Activated T-cell treated with anti-CD3 and anti-CD28 coated beads, Interleukin-2, amount 50 U/mL, for 72 hours (primary cell): ENCODE measurements around the gene SLC22A31. TPM values are rescaled to one million over a fixed set of nuclear protein-coding genes. Genes with fewer than 3 reads are reported as not detected.

Experiments
- ATAC-seq, 2 donors: fragments of 150-1000 bp; cut with Tn5 transposase; replicated peaks in 1 of 2; 2 replicates each; pipeline ENCODE4 v1.10.0; 2021; ENCODE audit warnings: moderate library complexity in 2 of 2, mild to moderate bottlenecking in 1 of 2
- DNase-seq, 2 donors: peaks; one replicate each; pipeline ENCODE4 v3.0.0; 2021 to 2022; ENCODE audit warnings: mixed read lengths in 1 of 2
- H3K27ac Mint-ChIP-seq: one replicate; pipeline ENCODE4 v1.8.0; 2022; ENCODE audit warnings: mild to moderate bottlenecking, moderate library complexity, mixed read lengths
- H3K27me3 Mint-ChIP-seq: one replicate; pipeline ENCODE4 v1.8.0; 2022; ENCODE audit warnings: low read depth, mixed read lengths
- H3K36me3 Mint-ChIP-seq, 2 donors: one replicate each; pipeline ENCODE4 v1.8.0; 2022; ENCODE audit warnings: mixed read lengths in 2 of 2, mild to moderate bottlenecking in 1 of 2; ENCODE audit not compliant: insufficient read depth in 2 of 2
- H3K4me1 Mint-ChIP-seq: one replicate; pipeline ENCODE4 v1.8.0; 2022; ENCODE audit warnings: low read depth, mixed read lengths
- H3K4me3 Mint-ChIP-seq, 2 donors: one replicate each; pipeline ENCODE4 v1.8.0; 2022; ENCODE audit warnings: mild to moderate bottlenecking in 2 of 2, mixed read lengths in 2 of 2, moderate library complexity in 2 of 2
- H3K9me3 Mint-ChIP-seq, 2 donors: one replicate each; pipeline ENCODE4 v1.8.0; 2022; ENCODE audit warnings: mixed read lengths in 2 of 2
- total RNA-seq, 2 donors: library from RNA; stranded (reverse); gene quantifications; one replicate each; pipeline ENCODE4 v1.2.3, GENCODE V29; 2022

The SLC22A31 gene
- total RNA-seq, 2 donors from 2014 or later = 1.3 to 1.6 TPM

- H3K27me3 Mint-ChIP-seq = no peaks in the 10 kb centered on the region
- H3K36me3 Mint-ChIP-seq = no peaks in the 10 kb centered on the region
- no peak overlapping the region for H3K27ac Mint-ChIP-seq
- ATAC-seq (no peak), DNase-seq (no peak)
- no peaks in the 10 kb centered on the region for H3K4me1 Mint-ChIP-seq
- no peaks in the 10 kb centered on the region for H3K9me3 Mint-ChIP-seq
- no peak overlapping the region for H3K4me3 Mint-ChIP-seq
These were observed 24.1 kb downstream of the SLC22A31 start for GRCh38 chr16:89176147-89176690.

GRCh38 chr16:89175280-89176146 is 24.8 kb downstream of the SLC22A31 start:
- peaks cover 5% of the 10 kb centered on the region for H3K27me3 Mint-ChIP-seq
- ATAC-seq (no peak), DNase-seq (no peak)
- H3K36me3 Mint-ChIP-seq = no peaks in the 10 kb centered on the region
- no peak overlapping the region for H3K4me3 Mint-ChIP-seq
- H3K9me3 Mint-ChIP-seq = no peaks in the 10 kb centered on the region
- H3K4me1 Mint-ChIP-seq = peaks cover 6% of the 10 kb centered on the region
- no peak overlapping the region for H3K27ac Mint-ChIP-seq

- Mint-ChIP-seq H3K9me3 (no peaks in the 10 kb centered on the region), H3K4me3 (no peak overlapping the region), H3K27ac (no peak overlapping the region), H3K27me3 (peaks cover 7% of the 10 kb centered on the region), H3K36me3 (no peaks in the 10 kb centered on the region), H3K4me1 (peaks cover 8% of the 10 kb centered on the region)
- ATAC-seq = no peak
- no peak for DNase-seq
These were observed 25.5 kb downstream of the SLC22A31 start for GRCh38 chr16:89174877-89175276.

GRCh38 chr16:89174055-89174827 is 26.1 kb downstream of the SLC22A31 start:
- Mint-ChIP-seq H3K36me3 (no peaks in the 10 kb centered on the region), H3K27ac (no peak overlapping the region), H3K4me3 (no peak overlapping the region), H3K27me3 (peaks cover 7% of the 10 kb centered on the region), H3K9me3 (no peaks in the 10 kb centered on the region), H3K4me1 (peaks cover 8% of the 10 kb centered on the region)
- DNase-seq = no peak
- no peak for ATAC-seq

- H3K36me3 Mint-ChIP-seq = no peaks in the 10 kb centered on the region
- H3K4me1 Mint-ChIP-seq = peaks cover 8% of the 10 kb centered on the region
- peaks cover 7% of the 10 kb centered on the region for H3K27me3 Mint-ChIP-seq
- no peak for ATAC-seq
- no peak overlapping the region for H3K4me3 Mint-ChIP-seq
- DNase-seq = no peak
- H3K9me3 Mint-ChIP-seq = no peaks in the 10 kb centered on the region
- H3K27ac Mint-ChIP-seq = no peak overlapping the region
These were observed 27.0 kb downstream of the SLC22A31 start for GRCh38 chr16:89173174-89173921.

DNA sequence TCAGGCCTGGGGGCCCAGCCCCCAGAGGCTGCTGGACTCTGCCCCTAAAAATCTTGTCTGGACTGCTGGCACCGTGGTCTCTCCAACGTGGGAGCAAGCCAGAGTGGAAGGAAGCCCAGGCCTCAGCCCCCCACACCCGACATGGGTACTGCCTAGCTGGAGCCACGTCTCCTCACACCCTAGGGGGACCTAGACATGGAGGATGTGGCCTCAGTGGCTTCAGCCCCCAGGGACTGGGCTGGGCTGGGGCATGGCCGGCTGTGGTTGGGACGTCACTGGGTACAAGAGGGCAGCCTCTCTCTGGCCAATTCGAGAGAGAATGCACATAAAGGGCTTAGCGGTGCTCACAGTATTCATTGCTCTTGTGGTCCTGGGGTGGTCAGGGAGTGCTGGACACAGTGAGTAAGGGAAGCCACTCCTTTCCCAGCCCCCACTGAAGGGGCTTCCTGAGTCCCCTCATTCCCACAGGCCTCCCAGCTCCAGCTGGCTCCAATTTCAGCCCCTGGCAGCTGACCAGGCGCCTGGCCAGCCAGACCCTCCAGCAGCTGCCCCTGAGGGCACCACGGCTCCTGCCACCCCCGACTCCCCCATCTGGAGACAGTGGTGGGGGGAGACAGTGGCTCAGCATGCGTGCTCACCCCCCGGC is 27.7 kb downstream of the SLC22A31 start:
- no peak for ATAC-seq
- no peak for DNase-seq
- Mint-ChIP-seq H3K27me3 (peaks cover 7% of the 10 kb centered on the region), H3K36me3 (no peaks in the 10 kb centered on the region), H3K4me1 (peaks cover 8% of the 10 kb centered on the region), H3K27ac (no peak overlapping the region), H3K4me3 (no peak overlapping the region), H3K9me3 (no peaks in the 10 kb centered on the region)

GRCh38 chr16:89172171-89172527 is 28.2 kb downstream of the SLC22A31 start:
- Mint-ChIP-seq H3K36me3 (no peaks in the 10 kb centered on the region), H3K4me3 (no peak overlapping the region), H3K27ac (no peak overlapping the region), H3K4me1 (peaks cover 8% of the 10 kb centered on the region), H3K27me3 (peaks cover 7% of the 10 kb centered on the region), H3K9me3 (no peaks in the 10 kb centered on the region)
- no peak for DNase-seq
- ATAC-seq = no peak

- peaks cover 8% of the 10 kb centered on the region for H3K4me1 Mint-ChIP-seq
- peaks cover 7% of the 10 kb centered on the region for H3K27me3 Mint-ChIP-seq
- DNase-seq (peak; percentile 97), ATAC-seq (peak; percentile 93 to 94)
- H3K27ac Mint-ChIP-seq = no peak within 1 kb of the TSS
- no peaks in the 10 kb centered on the region for H3K9me3 Mint-ChIP-seq
- H3K4me3 Mint-ChIP-seq = peak within 1 kb of the TSS; percentile 72 to 74
- no peaks in the 10 kb centered on the region for H3K36me3 Mint-ChIP-seq
These were observed 28.8 kb downstream of the SLC22A31 start, which contains the start of gene CDH15 for GRCh38 chr16:89171216-89172170. Gene CDH15 (plus strand): TSS chr16:89171748. CDS start chr16:89171832, 84 bp downstream.

GRCh38 chr16:89170346-89171215 is 29.8 kb downstream of the SLC22A31 start:
- peak overlapping the region; percentile 72 to 74 for H3K4me3 Mint-ChIP-seq
- no peaks in the 10 kb centered on the region for H3K9me3 Mint-ChIP-seq
- DNase-seq (peak; percentile 33 to 39), ATAC-seq (no peak)
- H3K27me3 Mint-ChIP-seq = peaks cover 7% of the 10 kb centered on the region
- no peaks in the 10 kb centered on the region for H3K36me3 Mint-ChIP-seq
- H3K27ac Mint-ChIP-seq = no peak overlapping the region
- H3K4me1 Mint-ChIP-seq = peaks cover 8% of the 10 kb centered on the region

DNA sequence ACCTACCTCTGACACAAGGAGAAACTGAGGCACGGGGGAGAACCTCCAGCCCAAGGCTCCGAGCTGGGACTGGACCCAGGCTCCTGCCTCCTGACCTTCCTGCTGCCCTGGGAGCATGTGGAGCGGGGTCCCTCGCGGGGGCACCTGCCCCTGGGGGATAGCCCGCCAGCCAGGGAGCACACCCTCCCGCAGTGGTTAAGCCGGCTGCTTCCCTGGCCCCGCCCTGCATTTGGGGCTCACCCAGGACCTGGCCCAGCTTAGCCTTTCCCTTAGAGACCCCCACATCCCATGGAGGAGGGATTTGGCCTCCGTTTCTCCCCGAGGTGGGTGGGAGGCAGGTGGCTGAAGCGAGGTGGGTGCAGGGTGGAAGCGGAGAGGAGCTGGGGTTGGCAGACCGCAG is 30.6 kb downstream of the SLC22A31 start:
- no peak for DNase-seq
- Mint-ChIP-seq H3K27ac (no peak overlapping the region), H3K36me3 (no peaks in the 10 kb centered on the region), H3K27me3 (peaks cover 7% of the 10 kb centered on the region), H3K4me1 (peaks cover 8% of the 10 kb centered on the region), H3K4me3 (no peak overlapping the region), H3K9me3 (no peaks in the 10 kb centered on the region)
- ATAC-seq = no peak
